WTC11 (cell line): ENCODE results near the gene ZCCHC2.

Source experiments
- ATF2 ChIP-seq: sonication (generic); formaldehyde crosslinking; IDR thresholded peaks from 2 replicates; pipeline ENCODE4 v1.8.1; 2022; ENCODE audit warnings: low read depth, missing genetic modification reagents, borderline replicate concordance
- CBFB ChIP-seq: sonication (generic); formaldehyde crosslinking; IDR thresholded peaks from 2 replicates; pipeline ENCODE4 v1.8.1; 2022; ENCODE audit warnings: mild to moderate bottlenecking, low read depth, missing genetic modification reagents
- CREM ChIP-seq: sonication (generic); formaldehyde crosslinking; IDR thresholded peaks from 2 replicates; pipeline ENCODE4 v1.8.1; 2022; ENCODE audit warnings: mild to moderate bottlenecking, missing genetic modification reagents, moderate library complexity
- CTCF ChIP-seq: fragments of 200-600 bp; IDR thresholded peaks from 2 replicates; pipeline ENCODE4 v1.8.0; 2022; ENCODE audit warnings: antibody characterized with exemption
- ESRRA ChIP-seq: sonication (generic); formaldehyde crosslinking; IDR thresholded peaks from 2 replicates; pipeline ENCODE4 v1.8.1; 2022; ENCODE audit warnings: mild to moderate bottlenecking, missing genetic modification reagents, borderline replicate concordance
- IRF2 ChIP-seq: sonication (generic); formaldehyde crosslinking; IDR thresholded peaks from 2 replicates; pipeline ENCODE4 v1.8.0; 2022; ENCODE audit warnings: low read depth, missing genetic modification reagents, borderline replicate concordance
- NR1H2 ChIP-seq: sonication (generic); formaldehyde crosslinking; IDR thresholded peaks from 2 replicates; pipeline ENCODE4 v1.9.0; 2021; ENCODE audit warnings: mild to moderate bottlenecking, moderate library complexity, missing genetic modification reagents
- NR2C2 ChIP-seq: sonication (generic); formaldehyde crosslinking; IDR thresholded peaks from 2 replicates; pipeline ENCODE4 v1.8.0; 2022; ENCODE audit warnings: mild to moderate bottlenecking, missing genetic modification reagents
- SMAD4 ChIP-seq: sonication (generic); formaldehyde crosslinking; IDR thresholded peaks from 2 replicates; pipeline ENCODE4 v1.8.0; 2022; ENCODE audit warnings: mild to moderate bottlenecking, missing genetic modification reagents
- USF1 ChIP-seq: sonication (generic); formaldehyde crosslinking; IDR thresholded peaks from 2 replicates; pipeline ENCODE4 v1.8.0; 2022; ENCODE audit warnings: mild to moderate bottlenecking, missing genetic modification reagents

GRCh38 chr18:62556397-62556796, 33.6 kb downstream of the ZCCHC2 start:
- TF ChIP-seq IRF2 (CRISPR knock-in tag) (no peak), SMAD4 (CRISPR knock-in tag) (no peak), ESRRA (CRISPR knock-in tag) (no peak), CREM (CRISPR knock-in tag) (no peak), CBFB (CRISPR knock-in tag) (no peak), CTCF (no peak), ATF2 (CRISPR knock-in tag) (no peak), NR1H2 (no peak), USF1 (CRISPR knock-in tag) (no peak), NR2C2 (CRISPR knock-in tag) (no peak)
